Measurements from ENCODE around the gene CXCR6.

Gene CXCR6

GRCh38 chr3:45966371-45966791 is 23.1 kb downstream of the CXCR6 start:
- ChIA-PET POLR2A (no interaction called here), CTCF (no interaction called here)
- Histone ChIP-seq H3K27ac (ENCODE audit: extremely low read depth, low read depth, low read length) (no peak overlapping the region), H3K4me1 (ENCODE audit: control insufficient read depth, insufficient read depth, low read length) (no peaks in the 10 kb centered on the region), H3K4me3 (ENCODE audit: low read depth, low read length) (no peak overlapping the region), H3K9me3 (ENCODE audit: control insufficient read depth, insufficient read depth, low read depth, low read length) (no peaks in the 10 kb centered on the region), H3K36me3 (ENCODE audit: control insufficient read depth in 2 of 2, insufficient read depth in 1 of 2, low read length in 2 of 2) (peaks cover 8 to 98% of the 10 kb centered on the region in 2 experiments; a peak in 2 of 3 replicates)
- no peak for TF ChIP-seq AEBP2 (tag by site-specific recombination; IDR thresholded peaks at IDR 0.05; ENCODE audit: borderline replicate concordance)
- no peak for TF ChIP-seq ZBTB7A (tag by site-specific recombination; IDR thresholded peaks at IDR 0.05; ENCODE audit: low read depth)
- no peak for TF ChIP-seq ZIC2 (tag by site-specific recombination; IDR thresholded peaks at IDR 0.05)
- no peak for TF ChIP-seq ZNF677 (tag by site-specific recombination; IDR thresholded peaks at IDR 0.05)
- TF ChIP-seq, protein P1, sequence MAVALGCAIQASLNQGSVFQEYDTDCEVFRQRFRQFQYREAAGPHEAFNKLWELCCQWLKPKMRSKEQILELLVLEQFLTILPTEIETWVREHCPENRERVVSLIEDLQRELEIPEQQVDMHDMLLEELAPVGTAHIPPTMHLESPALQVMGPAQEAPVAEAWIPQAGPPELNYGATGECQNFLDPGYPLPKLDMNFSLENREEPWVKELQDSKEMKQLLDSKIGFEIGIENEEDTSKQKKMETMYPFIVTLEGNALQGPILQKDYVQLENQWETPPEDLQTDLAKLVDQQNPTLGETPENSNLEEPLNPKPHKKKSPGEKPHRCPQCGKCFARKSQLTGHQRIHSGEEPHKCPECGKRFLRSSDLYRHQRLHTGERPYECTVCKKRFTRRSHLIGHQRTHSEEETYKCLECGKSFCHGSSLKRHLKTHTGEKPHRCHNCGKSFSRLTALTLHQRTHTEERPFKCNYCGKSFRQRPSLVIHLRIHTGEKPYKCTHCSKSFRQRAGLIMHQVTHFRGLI (tag by site-specific recombination; IDR thresholded peaks at IDR 0.05), result no peak
- TF ChIP-seq ZNF248 (tag by site-specific recombination; IDR thresholded peaks at IDR 0.05), result no peak
- no peak for TF ChIP-seq ZNF274 (IDR thresholded peaks at IDR 0.05; ENCODE audit: low read length)
- no peak for TF ChIP-seq ZNF274 (tag by site-specific recombination; IDR thresholded peaks at IDR 0.05; ENCODE audit: borderline replicate concordance)
- TF ChIP-seq ZNF529 (tag by site-specific recombination; IDR thresholded peaks at IDR 0.05; ENCODE audit: insufficient replicate concordance), result no peak

DNA sequence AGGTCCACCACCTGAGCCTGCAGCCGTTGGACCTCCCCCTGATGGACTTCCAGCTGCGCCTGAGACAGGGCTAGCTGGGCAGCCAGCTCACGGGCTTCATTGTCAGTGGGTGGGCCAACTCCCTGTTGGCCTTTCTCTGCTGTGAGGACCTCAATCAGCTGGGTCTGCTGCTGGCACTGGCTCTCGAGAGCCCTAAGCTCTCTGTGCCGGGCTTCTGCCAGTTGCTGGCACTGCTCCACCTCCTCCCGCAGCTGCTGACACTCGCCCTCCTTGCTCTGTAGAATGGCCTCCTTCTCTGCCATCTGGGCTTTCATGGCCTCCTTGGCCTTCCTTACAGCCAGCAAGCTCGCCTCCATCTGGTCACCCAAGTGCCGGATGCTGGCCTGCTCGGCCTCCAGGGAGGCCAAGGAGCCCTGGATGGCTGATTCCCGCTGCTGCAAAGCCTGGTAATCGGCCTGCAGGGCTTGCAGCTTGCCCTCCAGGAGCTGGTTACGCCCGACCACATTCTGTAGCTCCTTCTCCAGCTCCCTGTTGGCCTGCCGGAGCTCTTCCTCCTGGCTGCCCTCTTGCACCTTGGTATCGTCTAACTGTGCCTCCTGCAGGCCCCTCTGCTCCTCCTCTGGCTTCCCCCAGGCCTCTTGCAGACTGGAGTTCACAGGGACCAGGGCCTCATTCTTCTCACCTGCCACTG is 23.8 kb downstream of the CXCR6 start:
- ChIA-PET POLR2A (no interaction called here), CTCF (interaction anchor here (2.7 kb wide), 1 partner anchor 112 kb away, joined by 11 read pairs; no protein-coding TSS in a partner anchor)
- TF ChIP-seq, protein P2, sequence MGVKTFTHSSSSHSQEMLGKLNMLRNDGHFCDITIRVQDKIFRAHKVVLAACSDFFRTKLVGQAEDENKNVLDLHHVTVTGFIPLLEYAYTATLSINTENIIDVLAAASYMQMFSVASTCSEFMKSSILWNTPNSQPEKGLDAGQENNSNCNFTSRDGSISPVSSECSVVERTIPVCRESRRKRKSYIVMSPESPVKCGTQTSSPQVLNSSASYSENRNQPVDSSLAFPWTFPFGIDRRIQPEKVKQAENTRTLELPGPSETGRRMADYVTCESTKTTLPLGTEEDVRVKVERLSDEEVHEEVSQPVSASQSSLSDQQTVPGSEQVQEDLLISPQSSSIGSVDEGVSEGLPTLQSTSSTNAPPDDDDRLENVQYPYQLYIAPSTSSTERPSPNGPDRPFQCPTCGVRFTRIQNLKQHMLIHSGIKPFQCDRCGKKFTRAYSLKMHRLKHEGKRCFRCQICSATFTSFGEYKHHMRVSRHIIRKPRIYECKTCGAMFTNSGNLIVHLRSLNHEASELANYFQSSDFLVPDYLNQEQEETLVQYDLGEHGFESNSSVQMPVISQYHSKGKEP (tag by site-specific recombination; IDR thresholded peaks at IDR 0.05), result no peak
- TF ChIP-seq ZNF623 (tag by site-specific recombination; IDR thresholded peaks at IDR 0.05), result no peak
- no peak for TF ChIP-seq ZNF473 (tag by site-specific recombination; IDR thresholded peaks at IDR 0.05)
- no peak for TF ChIP-seq GLI4 (tag by site-specific recombination; IDR thresholded peaks at IDR 0.05)
- peaks cover 12 to 93% of the 10 kb centered on the region in 2 experiments for H3K36me3 ChIP-seq (ENCODE audit: control insufficient read depth in 2 of 2, insufficient read depth in 1 of 2, low read length in 2 of 2)
- H3K27ac ChIP-seq (ENCODE audit: extremely low read depth, low read depth, low read length), result no peak overlapping the region
- no peaks in the 10 kb centered on the region for H3K4me1 ChIP-seq (ENCODE audit: control insufficient read depth, insufficient read depth, low read length)
- H3K4me3 ChIP-seq (ENCODE audit: low read depth, low read length), result no peak overlapping the region
- no peaks in the 10 kb centered on the region for H3K9me3 ChIP-seq (ENCODE audit: control insufficient read depth, insufficient read depth, low read depth, low read length)

- TF ChIP-seq MEIS1 (CRISPR knock-in tag; IDR thresholded peaks at IDR 0.05; ENCODE audit: borderline replicate concordance), result no peak
- TF ChIP-seq FEZF1 (tag by site-specific recombination; IDR thresholded peaks at IDR 0.05), result no peak
- TF ChIP-seq, protein P3, sequence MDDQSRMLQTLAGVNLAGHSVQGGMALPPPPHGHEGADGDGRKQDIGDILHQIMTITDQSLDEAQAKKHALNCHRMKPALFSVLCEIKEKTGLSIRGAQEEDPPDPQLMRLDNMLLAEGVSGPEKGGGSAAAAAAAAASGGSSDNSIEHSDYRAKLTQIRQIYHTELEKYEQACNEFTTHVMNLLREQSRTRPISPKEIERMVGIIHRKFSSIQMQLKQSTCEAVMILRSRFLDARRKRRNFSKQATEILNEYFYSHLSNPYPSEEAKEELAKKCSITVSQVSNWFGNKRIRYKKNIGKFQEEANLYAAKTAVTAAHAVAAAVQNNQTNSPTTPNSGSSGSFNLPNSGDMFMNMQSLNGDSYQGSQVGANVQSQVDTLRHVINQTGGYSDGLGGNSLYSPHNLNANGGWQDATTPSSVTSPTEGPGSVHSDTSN (CRISPR knock-in tag; IDR thresholded peaks at IDR 0.05), result no peak
- no peak for TF ChIP-seq TRIM28 (IDR thresholded peaks at IDR 0.05; ENCODE audit: borderline replicate concordance, low read length)
- ChIA-PET POLR2A (no interaction called here), CTCF (interaction anchor here (2.7 kb wide), 1 partner anchor 111 kb away, joined by 11 read pairs; no protein-coding TSS in a partner anchor)
- Histone ChIP-seq H3K4me3 (ENCODE audit: low read depth, low read length) (no peak overlapping the region), H3K9me3 (ENCODE audit: control insufficient read depth, insufficient read depth, low read depth, low read length) (no peaks in the 10 kb centered on the region), H3K4me1 (ENCODE audit: control insufficient read depth, insufficient read depth, low read length) (no peaks in the 10 kb centered on the region), H3K27ac (ENCODE audit: extremely low read depth, low read depth, low read length) (no peak overlapping the region), H3K36me3 (ENCODE audit: control insufficient read depth in 2 of 2, insufficient read depth in 1 of 2, low read length in 2 of 2) (peaks cover 13 to 92% of the 10 kb centered on the region in 2 experiments)
These were observed 24.5 kb downstream of the CXCR6 start for GRCh38 chr3:45967724-45968123.
